ENCODE results near the gene GPR157. TPM values are rescaled to one million over a fixed set of nuclear protein-coding genes. Genes with fewer than 3 reads are reported as not detected.

Gene GPR157
- total RNA-seq, result 1 to 10 TPM; 2.3 to 5.0 TPM
- polyA plus RNA-seq (2013, experiment 1 of 2), result 4.3 TPM
- polyA plus RNA-seq (2013, experiment 2 of 2), result 1.8 TPM
- long read RNA-seq, experiment 1, partial matches to known transcripts, result 0 of 1 reads
- long read RNA-seq, experiment 1, other reads (novel, unspliced or antisense), result 1 of 1 reads
- long read RNA-seq, experiment 2, partial matches to known transcripts, result 0 of 1 reads
- long read RNA-seq, experiment 2, other reads (novel, unspliced or antisense), result 1 of 1 reads
- long read RNA-seq, experiment 3, partial matches to known transcripts, result 0 of 1 reads
- long read RNA-seq, experiment 3, other reads (novel, unspliced or antisense), result 1 of 1 reads
- long read RNA-seq, experiment 4, result 0 reads

GRCh38 chr1:9128520-9129265, at the start of gene GPR157:
Gene GPR157, minus strand, starts transcription at chr1:9129102. Its CDS starts 75 bp downstream, at chr1:9129027.
- H3K9me3 Mint-ChIP-seq, result peaks cover 2% of the 10 kb centered on the region

DNA sequence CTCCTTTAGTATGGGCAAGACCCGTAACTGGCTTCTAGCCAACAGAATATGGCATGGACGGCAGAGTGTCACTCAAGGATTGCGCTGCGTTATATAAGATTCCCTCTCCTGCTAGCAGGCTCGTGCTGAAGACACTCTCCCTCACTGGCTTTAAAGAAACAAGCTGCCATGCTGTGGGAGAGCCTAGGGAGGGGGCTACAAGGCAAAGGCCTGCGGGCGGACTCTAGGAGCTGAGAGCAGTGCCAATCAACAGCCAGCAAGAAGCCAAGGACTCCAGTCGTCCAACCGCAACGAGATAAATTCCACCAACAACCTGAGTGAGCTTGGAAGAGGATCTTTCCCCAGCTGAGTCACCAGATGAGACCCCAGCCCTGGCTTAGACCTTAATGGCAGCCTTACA, 45.9 kb upstream of the GPR157 start:
- no peaks in the 10 kb centered on the region for H3K4me1 ChIP-seq (ENCODE audit: control insufficient read depth, insufficient read depth, low read length)

More at GRCh38 chr1:9128520-9129265, at the start of gene GPR157:
- DNase-seq, result peak; percentile 83
- peak within 1 kb of the TSS; percentile 69 for H3K4me3 Mint-ChIP-seq
- peaks cover 8% of the 10 kb centered on the region for H3K4me1 Mint-ChIP-seq
- H3K36me3 Mint-ChIP-seq (ENCODE audit: low read depth), result no peaks in the 10 kb centered on the region
- no peak within 1 kb of the TSS for H3K9ac ChIP-seq (ENCODE audit: extremely low read depth, low read length, poor library complexity, severe bottlenecking)
- H3K27ac ChIP-seq (ENCODE audit: low read depth, low read length), result no peak within 1 kb of the TSS
- H3K36me3 ChIP-seq (ENCODE audit: control insufficient read depth, insufficient read depth, low read length), result no peaks in the 10 kb centered on the region
- H3K27me3 ChIP-seq (ENCODE audit: control insufficient read depth, insufficient read depth, low read length, poor library complexity, severe bottlenecking), result peaks cover 21% of the 10 kb centered on the region
- no peaks in the 10 kb centered on the region for H3K9me3 ChIP-seq (ENCODE audit: control insufficient read depth, low read length)
- no peak within 1 kb of the TSS for H3K27ac Mint-ChIP-seq
- peaks cover 14% of the 10 kb centered on the region for H3K27me3 Mint-ChIP-seq (ENCODE audit: insufficient read depth)
- peak within 1 kb of the TSS; percentile 71 for H3K4me3 ChIP-seq (ENCODE audit: low read length)
- WGBS, 2 experiments (ENCODE audit: insufficient coverage in 1 of 2, insufficient read length in 1 of 2), result 6 to 21% methylated on average over 25 to 91 of the region's 92 CpGs
- TF ChIP-seq, protein P1, sequence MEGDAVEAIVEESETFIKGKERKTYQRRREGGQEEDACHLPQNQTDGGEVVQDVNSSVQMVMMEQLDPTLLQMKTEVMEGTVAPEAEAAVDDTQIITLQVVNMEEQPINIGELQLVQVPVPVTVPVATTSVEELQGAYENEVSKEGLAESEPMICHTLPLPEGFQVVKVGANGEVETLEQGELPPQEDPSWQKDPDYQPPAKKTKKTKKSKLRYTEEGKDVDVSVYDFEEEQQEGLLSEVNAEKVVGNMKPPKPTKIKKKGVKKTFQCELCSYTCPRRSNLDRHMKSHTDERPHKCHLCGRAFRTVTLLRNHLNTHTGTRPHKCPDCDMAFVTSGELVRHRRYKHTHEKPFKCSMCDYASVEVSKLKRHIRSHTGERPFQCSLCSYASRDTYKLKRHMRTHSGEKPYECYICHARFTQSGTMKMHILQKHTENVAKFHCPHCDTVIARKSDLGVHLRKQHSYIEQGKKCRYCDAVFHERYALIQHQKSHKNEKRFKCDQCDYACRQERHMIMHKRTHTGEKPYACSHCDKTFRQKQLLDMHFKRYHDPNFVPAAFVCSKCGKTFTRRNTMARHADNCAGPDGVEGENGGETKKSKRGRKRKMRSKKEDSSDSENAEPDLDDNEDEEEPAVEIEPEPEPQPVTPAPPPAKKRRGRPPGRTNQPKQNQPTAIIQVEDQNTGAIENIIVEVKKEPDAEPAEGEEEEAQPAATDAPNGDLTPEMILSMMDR (conservative IDR thresholded peaks at IDR 0.05), result peak; percentile 30
- no peaks in the 10 kb centered on the region for H3K4me1 ChIP-seq (ENCODE audit: control insufficient read depth, insufficient read depth, low read length)

GRCh38 chr1:9174243-9174642, 45.3 kb upstream of the GPR157 start:
- no peak overlapping the region for H3K4me3 ChIP-seq (ENCODE audit: low read length)
- H3K27me3 ChIP-seq (ENCODE audit: control insufficient read depth, insufficient read depth, low read length, poor library complexity, severe bottlenecking), result no peaks in the 10 kb centered on the region
- peaks cover 10% of the 10 kb centered on the region for H3K9me3 ChIP-seq (ENCODE audit: control insufficient read depth, low read length)
- WGBS, 2 experiments (ENCODE audit: insufficient coverage in 1 of 2, insufficient read length in 1 of 2), result 90 to 96% methylated on average over 3 to 4 of the region's 4 CpGs
- Mint-ChIP-seq H3K4me1 (no peaks in the 10 kb centered on the region), H3K27me3 (ENCODE audit: insufficient read depth) (no peaks in the 10 kb centered on the region), H3K9me3 (peaks cover 7% of the 10 kb centered on the region), H3K27ac (no peak overlapping the region), H3K4me3 (no peak overlapping the region), H3K36me3 (ENCODE audit: low read depth) (peaks cover 13% of the 10 kb centered on the region)
- peaks cover 20% of the 10 kb centered on the region for H3K36me3 ChIP-seq (ENCODE audit: control insufficient read depth, insufficient read depth, low read length)
- no peak overlapping the region for H3K27ac ChIP-seq (ENCODE audit: low read depth, low read length)
- TF ChIP-seq, protein P1 (conservative IDR thresholded peaks at IDR 0.05), result no peak
- no peak overlapping the region for H3K9ac ChIP-seq (ENCODE audit: extremely low read depth, low read length, poor library complexity, severe bottlenecking)
- no peak for DNase-seq
- H3K4me1 ChIP-seq (ENCODE audit: control insufficient read depth, insufficient read depth, low read length), result no peaks in the 10 kb centered on the region

More for the DNA sequence above, 45.9 kb upstream of the GPR157 start:
- no peak for DNase-seq
- Mint-ChIP-seq H3K27ac (no peak overlapping the region), H3K9me3 (peaks cover 7% of the 10 kb centered on the region), H3K36me3 (ENCODE audit: low read depth) (peaks cover 13% of the 10 kb centered on the region), H3K27me3 (ENCODE audit: insufficient read depth) (no peaks in the 10 kb centered on the region), H3K4me3 (no peak overlapping the region), H3K4me1 (no peaks in the 10 kb centered on the region)
- no peak overlapping the region for H3K4me3 ChIP-seq (ENCODE audit: low read length)
- 90 to 93% methylated on average over 10 of the region's 10 CpGs for WGBS, 2 experiments (ENCODE audit: insufficient coverage in 1 of 2, insufficient read length in 1 of 2)
- H3K36me3 ChIP-seq (ENCODE audit: control insufficient read depth, insufficient read depth, low read length), result peaks cover 21% of the 10 kb centered on the region
- H3K27ac ChIP-seq (ENCODE audit: low read depth, low read length), result no peak overlapping the region
- peaks cover 10% of the 10 kb centered on the region for H3K9me3 ChIP-seq (ENCODE audit: control insufficient read depth, low read length)
- no peak overlapping the region for H3K9ac ChIP-seq (ENCODE audit: extremely low read depth, low read length, poor library complexity, severe bottlenecking)
- TF ChIP-seq, protein P1 (conservative IDR thresholded peaks at IDR 0.05), result no peak
- H3K27me3 ChIP-seq (ENCODE audit: control insufficient read depth, insufficient read depth, low read length, poor library complexity, severe bottlenecking), result no peaks in the 10 kb centered on the region
